Measurements from ENCODE around the gene HRC. TPM values are rescaled to one million over a fixed set of nuclear protein-coding genes. Genes with fewer than 3 reads are reported as not detected.

The HRC gene
- total RNA-seq, 2 donors from 2014 or later = 2.1 to 4.3 TPM

GRCh38 chr19:49110567-49110966, 44.6 kb downstream of the HRC start:
- WGBS, 2 donors = 29 to 37% methylated on average over 3 of the region's 3 CpGs
- peaks cover 0 to 5% of the 10 kb centered on the region in 2 donors for H3K36me3 ChIP-seq (replicated peaks in 1 of 2; ENCODE audit: insufficient read depth in 1 of 2, low read depth in 2 of 2)
- no peaks in the 10 kb centered on the region for H3K9me3 ChIP-seq
- ATAC-seq (no peak), DNase-seq (no peak)
- H3K27ac ChIP-seq = no peak overlapping the region
- no peak overlapping the region for H3K4me3 ChIP-seq
- H3K27me3 ChIP-seq = no peaks in the 10 kb centered on the region
- intact Hi-C loops (cut with DNase I) = loop anchor here (5.0 kb wide), 1 partner anchor 37 kb away; no protein-coding TSS in a partner anchor
- H3K4me1 ChIP-seq = peaks cover 14% of the 10 kb centered on the region
- TF ChIP-seq POLR2A (IDR thresholded peaks at IDR 0.05) (no peak), CTCF (IDR thresholded peaks at IDR 0.05) (no peak)

- TF ChIP-seq CTCF (IDR thresholded peaks at IDR 0.05) (no peak), POLR2A (IDR thresholded peaks at IDR 0.05) (no peak)
- H3K4me3 ChIP-seq = no peak overlapping the region
- no peak for DNase-seq
- WGBS, 2 donors = 81 to 89% methylated on average over 8 of the region's 8 CpGs
- no peaks in the 10 kb centered on the region for H3K9me3 ChIP-seq
- intact Hi-C loops (cut with DNase I) = loop anchor here (5.0 kb wide), 1 partner anchor 38 kb away; no protein-coding TSS in a partner anchor
- H3K4me1 ChIP-seq = peaks cover 14% of the 10 kb centered on the region
- no peak overlapping the region for H3K27ac ChIP-seq
- no peaks in the 10 kb centered on the region for H3K27me3 ChIP-seq
- peaks cover 4 to 5% of the 10 kb centered on the region in 2 donors for H3K36me3 ChIP-seq (replicated peaks in 1 of 2; ENCODE audit: insufficient read depth in 1 of 2, low read depth in 2 of 2)
- ATAC-seq = no peak
Measured at GRCh38 chr19:49109569-49110233, 45.5 kb downstream of the HRC start.

- WGBS, 2 donors = 79 to 87% methylated on average over 5 of the region's 5 CpGs
- H3K9me3 ChIP-seq = no peaks in the 10 kb centered on the region
- H3K27me3 ChIP-seq = no peaks in the 10 kb centered on the region
- intact Hi-C loops (cut with DNase I) = no loop called here
- peaks cover 13% of the 10 kb centered on the region for H3K4me1 ChIP-seq
- peaks cover 5 to 7% of the 10 kb centered on the region in 2 donors for H3K36me3 ChIP-seq (replicated peaks in 1 of 2; ENCODE audit: insufficient read depth in 1 of 2, low read depth in 2 of 2)
- H3K4me3 ChIP-seq = no peak overlapping the region
- TF ChIP-seq CTCF (IDR thresholded peaks at IDR 0.05) (no peak), POLR2A (IDR thresholded peaks at IDR 0.05) (no peak)
- DNase-seq (no peak), ATAC-seq (no peak)
- H3K27ac ChIP-seq = no peak overlapping the region
Measured at GRCh38 chr19:49109051-49109450, 46.1 kb downstream of the HRC start.

GRCh38 chr19:49107625-49108459, 47.4 kb downstream of the HRC start:
- Histone ChIP-seq H3K27ac (no peak overlapping the region), H3K27me3 (no peaks in the 10 kb centered on the region), H3K4me1 (peaks cover 8% of the 10 kb centered on the region), H3K4me3 (no peak overlapping the region), H3K9me3 (no peaks in the 10 kb centered on the region), H3K36me3 (replicated peaks in 1 of 2; ENCODE audit: insufficient read depth in 1 of 2, low read depth in 2 of 2) (peaks cover 6 to 7% of the 10 kb centered on the region in 2 donors)
- WGBS, 2 donors = 94 to 97% methylated on average over 86 to 93 of the region's 93 CpGs
- no peak for DNase-seq
- TF ChIP-seq POLR2A (IDR thresholded peaks at IDR 0.05) (no peak), CTCF (IDR thresholded peaks at IDR 0.05) (no peak)
- ATAC-seq = no peak
- intact Hi-C loops (cut with DNase I) = no loop called here

All from body of pancreas (tissue), 4 donors.